D721Med (cell line): ENCODE results near the gene TNXB.
"Not testable (repeated sequence)": the region's sequence is repeated elsewhere in the genome, so short reads cannot be mapped to it uniquely, and the experiment has no call there.

Experiments
- DNase-seq: peaks from one replicate; pipeline ENCODE4 v3.0.0; 2011; ENCODE audit warnings: low spot score; ENCODE audit not compliant: insufficient read length
- FAIRE-seq: peaks from 2 replicates; lab custom pipeline; 2011; peaks lifted over from hg19 to GRCh38; lab: Jason Lieb, UNC

TNXB gene

DNA sequence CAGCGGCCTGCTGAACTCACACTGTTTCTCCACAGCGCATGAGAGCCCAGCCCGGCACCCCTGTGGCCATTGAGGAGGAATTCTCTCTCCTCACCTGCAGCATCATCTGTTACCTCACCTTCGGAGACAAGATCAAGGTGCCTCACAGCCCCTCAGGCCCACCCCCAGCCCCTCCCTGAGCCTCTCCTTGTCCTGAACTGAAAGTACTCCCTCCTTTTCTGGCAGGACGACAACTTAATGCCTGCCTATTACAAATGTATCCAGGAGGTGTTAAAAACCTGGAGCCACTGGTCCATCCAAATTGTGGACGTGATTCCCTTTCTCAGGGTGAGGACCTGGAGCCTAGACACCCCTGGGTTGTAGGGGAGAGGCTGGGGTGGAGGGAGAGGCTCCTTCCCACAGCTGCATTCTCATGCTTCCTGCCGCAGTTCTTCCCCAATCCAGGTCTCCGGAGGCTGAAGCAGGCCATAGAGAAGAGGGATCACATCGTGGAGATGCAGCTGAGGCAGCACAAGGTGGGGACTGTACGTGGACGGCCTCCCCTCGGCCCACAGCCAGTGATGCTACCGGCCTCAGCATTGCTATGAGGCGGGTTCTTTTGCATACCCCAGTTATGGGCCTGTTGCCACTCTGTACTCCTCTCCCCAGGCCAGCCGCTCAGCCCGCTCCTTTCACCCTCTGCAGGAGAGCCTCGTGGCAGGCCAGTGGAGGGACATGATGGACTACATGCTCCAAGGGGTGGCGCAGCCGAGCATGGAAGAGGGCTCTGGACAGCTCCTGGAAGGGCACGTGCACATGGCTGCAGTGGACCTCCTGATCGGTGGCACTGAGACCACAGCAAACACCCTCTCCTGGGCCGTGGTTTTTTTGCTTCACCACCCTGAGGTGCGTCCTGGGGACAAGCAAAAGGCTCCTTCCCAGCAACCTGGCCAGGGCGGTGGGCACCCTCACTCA is 69.5 kb downstream of the TNXB start:
- not testable (repeated sequence) for FAIRE-seq, DNase-seq

DNA sequence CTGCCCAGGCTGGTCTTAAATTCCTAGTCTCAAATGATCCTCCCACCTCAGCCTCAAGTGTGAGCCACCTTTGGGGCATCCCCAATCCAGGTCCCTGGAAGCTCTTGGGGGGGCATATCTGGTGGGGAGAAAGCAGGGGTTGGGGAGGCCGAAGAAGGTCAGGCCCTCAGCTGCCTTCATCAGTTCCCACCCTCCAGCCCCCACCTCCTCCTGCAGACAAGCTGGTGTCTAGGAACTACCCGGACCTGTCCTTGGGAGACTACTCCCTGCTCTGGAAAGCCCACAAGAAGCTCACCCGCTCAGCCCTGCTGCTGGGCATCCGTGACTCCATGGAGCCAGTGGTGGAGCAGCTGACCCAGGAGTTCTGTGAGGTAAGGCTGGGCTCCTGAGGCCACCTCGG is 70.3 kb downstream of the TNXB start:
- DNase-seq, FAIRE-seq: not testable (repeated sequence)

DNA sequence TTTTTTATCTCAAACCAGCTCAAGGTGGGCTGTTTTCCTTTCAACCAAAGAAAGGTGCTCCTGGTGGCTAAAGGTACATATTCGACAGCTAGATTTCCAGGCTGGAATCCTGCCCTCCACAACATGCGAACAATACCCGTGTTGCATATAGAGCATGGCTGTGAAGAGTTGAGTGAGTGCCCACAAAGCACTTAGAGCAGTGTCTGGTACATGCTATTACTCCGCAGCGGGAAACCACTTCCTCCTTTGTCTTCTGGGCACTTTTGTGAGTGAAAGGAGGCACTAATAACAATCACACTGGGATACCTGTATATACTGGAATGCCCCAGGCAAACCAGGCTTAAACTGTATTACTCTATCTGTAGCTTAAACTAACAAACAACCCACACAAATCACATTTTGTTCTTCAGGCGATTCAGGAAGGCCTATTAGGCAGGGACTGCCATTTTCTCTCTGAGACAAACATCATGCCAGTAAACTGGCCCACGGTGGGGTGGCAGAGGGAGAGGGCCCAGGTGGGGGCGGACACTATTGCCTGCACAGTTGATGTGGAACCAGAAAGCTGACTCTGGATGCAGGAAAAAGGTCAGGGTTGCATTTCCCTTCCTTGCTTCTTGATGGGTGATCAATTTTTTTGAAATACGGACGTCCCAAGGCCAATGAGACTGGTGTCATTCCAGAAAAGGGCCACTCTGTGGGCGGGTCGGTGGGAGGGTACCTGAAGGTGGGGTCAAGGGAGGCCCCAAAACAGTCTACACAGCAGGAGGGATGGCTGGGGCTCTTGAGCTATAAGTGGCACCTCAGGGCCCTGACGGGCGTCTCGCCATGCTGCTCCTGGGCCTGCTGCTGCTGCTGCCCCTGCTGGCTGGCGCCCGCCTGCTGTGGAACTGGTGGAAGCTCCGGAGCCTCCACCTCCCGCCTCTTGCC is 71.3 kb downstream of the TNXB start, which contains the start of gene CYP21A2:
Gene CYP21A2 (plus strand): TSS at position 818 of the 927 bp plus-strand sequence. CDS start 8 bp downstream, at position 826.
- not testable (repeated sequence) for FAIRE-seq, DNase-seq

DNA sequence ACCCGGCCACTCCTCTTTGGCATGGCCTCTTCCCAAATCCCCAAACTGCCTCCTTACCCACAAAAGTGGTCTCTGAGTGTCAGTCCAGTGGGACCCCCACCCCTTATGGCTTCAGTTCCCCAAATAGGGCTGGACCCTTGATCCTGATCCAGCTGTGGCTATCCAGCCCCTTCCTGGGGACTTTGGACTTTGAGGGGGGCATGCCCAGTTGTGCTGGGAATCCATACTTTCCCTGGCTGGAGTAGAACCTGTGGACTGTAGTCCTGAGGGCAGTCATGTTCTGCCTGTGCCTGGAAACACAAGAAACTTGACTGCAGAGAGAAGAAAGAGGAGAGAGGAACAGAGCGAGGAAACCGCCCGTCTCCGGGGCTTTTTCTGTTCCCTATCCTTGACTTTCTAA is 72.0 kb downstream of the TNXB start:
- not testable (repeated sequence) for DNase-seq, FAIRE-seq

DNA sequence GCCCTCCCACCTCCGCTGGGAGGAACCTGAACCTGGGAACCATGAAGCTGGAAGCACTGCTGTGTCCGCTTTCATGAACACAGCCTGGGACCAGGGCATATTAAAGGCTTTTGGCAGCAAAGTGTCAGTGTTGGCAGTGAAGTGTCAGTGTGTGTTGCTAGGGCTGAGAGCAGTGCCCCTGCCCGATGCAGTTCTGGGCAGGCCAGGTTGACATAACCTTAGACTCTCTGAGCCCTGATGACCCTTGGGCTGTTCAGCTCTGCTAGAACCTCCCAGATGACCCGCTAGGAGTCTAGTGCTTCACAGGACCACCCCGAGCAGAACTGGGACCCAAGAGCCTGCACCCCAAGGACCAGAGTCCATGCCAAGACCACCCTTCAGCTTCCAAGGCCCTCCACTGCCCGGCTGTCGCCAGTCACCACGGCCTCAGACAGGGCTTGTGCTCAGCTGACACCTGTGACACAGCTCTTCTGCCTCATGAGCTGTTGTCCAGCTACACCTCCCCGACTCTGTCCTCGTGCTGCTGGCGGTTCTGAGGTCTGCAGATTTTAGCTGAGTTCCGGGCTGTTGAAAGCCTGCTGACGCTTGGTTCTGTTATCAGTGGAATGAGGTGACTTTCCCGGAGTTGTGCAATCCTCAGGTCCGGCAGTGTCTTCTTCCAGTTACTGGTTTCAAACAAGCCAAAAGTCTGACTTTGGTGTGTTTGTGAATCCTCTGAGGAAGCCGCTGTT is 73.7 kb downstream of the TNXB start:
- not testable (repeated sequence) for FAIRE-seq, DNase-seq

DNA sequence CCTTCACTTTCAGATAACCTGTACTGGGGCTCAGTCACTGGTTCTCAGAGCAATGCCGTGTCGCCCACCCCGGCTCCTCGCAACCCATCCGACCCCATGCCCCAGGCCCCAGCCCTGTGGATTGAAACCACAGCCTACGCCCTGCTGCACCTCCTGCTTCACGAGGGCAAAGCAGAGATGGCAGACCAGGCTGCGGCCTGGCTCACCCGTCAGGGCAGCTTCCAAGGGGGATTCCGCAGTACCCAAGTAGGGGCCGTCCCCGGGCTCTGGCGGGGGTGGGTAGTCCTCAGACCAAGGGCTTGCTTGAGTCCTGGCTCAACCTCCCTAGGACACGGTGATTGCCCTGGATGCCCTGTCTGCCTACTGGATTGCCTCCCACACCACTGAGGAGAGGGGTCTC is 79.6 kb downstream of the TNXB start:
- not testable (repeated sequence) for DNase-seq, FAIRE-seq

DNA sequence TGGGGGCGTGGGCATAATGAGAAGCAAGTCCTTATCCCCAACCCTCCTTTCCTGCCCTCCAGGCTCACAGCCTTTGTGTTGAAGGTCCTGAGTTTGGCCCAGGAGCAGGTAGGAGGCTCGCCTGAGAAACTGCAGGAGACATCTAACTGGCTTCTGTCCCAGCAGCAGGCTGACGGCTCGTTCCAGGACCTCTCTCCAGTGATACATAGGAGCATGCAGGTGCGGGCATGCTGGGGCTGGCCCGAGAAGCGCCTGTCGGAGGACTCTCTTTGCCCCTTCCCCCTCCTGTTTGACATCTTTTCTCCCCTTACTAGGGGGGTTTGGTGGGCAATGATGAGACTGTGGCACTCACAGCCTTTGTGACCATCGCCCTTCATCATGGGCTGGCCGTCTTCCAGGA is 80.5 kb downstream of the TNXB start:
- not testable (repeated sequence) for FAIRE-seq

DNA sequence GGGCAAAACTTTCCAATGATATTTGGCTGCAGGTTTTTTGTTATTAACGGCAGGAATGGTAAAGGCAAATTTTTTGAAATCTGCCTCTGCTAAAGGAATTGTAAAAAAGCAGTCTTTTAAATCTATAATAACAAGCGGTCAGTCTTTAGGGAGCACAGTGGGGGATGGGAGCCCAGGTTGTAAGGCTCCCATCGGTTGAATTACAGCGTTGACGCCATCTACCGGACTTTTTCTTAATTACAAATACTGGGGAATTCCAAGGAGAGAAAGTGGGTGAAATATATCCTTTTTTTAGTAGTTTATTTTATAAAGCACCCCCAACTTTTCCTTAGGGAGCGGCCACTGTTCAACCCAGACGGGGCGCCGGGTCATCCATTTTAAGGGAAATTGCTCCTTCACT is 87.0 kb downstream of the TNXB start:
- FAIRE-seq, DNase-seq: not testable (repeated sequence)

More for the DNA sequence above, 80.5 kb downstream of the TNXB start:
- DNase-seq: not testable (repeated sequence)

DNA sequence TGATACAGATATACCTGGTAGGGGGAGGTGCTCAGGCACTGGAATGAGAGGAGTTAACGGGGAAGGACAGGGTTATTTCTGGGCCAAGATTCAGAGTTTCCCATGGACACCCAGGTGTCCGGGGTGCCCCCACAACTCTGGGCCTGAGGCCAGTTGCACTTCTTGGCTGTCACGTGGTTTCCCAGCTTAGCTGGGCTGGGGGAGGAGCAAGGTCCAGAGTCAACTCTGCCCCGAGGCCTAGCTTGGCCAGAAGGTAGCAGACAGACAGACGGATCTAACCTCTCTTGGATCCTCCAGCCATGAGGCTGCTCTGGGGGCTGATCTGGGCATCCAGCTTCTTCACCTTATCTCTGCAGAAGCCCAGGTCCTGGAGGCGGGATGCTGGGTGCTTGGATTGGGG is 94.6 kb downstream of the TNXB start, which contains the start of gene C4B:
Gene C4B (plus strand): TSS at position 249 of the 400 bp plus-strand sequence. CDS start 51 bp downstream, at position 300.
- not testable (repeated sequence) for DNase-seq, FAIRE-seq

DNA sequence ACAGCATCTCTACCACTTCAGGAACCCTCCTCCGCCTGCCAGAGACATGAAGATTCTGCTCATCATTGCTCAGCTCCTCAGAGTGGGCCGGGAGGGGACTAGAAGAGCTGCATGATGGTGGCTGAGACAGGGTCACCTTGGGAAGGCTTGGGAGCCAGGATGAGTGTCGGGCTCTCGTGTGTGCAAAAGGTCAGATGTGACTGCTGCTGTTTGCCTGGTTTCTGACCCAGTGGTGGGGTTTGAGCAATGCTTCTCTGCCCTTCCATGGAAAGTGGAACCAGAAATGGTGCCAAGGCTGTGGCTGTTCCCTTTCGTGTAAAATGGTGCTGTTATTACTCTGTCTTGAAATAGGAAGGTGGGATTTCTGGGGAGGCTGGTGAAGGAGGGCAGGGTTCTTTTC is 95.4 kb downstream of the TNXB start:
- not testable (repeated sequence) for DNase-seq, FAIRE-seq

DNA sequence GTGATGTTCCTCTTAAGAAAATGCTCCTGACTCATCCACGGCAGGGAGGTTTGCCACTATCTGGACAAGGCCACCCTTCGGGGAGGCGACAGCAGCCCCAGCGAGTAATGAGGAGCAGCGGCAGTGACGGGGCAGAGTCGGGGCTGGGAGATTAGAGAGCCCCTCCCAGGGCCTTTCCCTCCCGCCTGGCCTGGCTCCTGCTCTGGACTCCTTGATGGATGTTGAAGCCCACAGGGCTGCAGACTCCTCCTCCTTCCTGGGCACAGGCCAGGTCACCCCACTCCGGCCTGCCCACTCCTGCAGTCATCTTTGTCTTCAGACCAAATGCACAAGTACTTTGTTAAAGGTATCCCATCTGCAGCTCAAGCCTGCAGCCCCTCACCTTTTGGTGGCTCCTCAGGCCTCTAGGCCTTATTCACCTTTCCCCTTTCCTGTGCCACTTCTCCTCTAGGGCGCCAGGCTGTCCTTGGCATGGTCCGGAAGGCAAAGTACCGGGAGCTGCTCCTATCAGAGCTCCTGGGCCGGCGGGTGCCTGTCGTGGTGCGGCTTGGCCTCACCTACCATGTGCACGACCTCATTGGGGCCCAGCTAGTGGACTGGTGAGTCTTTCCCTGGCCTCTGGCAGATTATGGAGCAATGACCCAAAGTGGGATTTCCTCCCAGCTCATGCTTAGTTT is 96.1 kb downstream of the TNXB start:
- not testable (repeated sequence) for FAIRE-seq, DNase-seq

DNA sequence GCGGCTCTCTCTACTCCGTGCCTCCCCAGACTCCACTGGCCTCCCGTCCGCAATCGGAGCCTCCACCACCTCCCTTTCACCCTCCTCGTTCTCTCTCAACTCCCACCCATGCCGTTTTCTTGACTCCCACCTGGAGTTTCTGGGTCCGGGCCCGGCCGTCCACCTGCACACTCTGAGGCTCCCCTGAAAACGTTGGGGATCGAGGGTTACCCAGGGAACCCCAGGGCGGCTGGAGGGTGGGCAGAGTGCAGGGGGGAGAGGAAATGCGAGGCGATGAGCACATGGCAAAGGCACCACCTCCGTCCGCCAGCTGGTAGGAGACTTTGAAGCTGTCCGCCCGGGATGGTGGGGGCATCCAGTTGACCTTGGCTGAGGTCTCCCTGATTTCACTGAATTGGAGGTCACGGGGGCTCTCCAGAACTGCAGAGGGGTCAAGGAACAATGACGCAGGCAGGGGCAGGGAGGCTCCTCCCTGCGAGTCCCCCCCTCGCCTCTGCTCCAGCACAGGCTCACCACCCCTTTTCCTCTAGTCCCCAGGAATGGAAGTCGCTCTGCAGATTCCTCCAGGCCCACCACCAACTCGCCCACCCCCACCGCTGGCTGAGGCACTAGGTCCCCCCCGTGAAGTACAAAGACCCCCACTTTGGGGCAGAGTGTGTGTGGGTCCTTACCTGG is 98.1 kb downstream of the TNXB start:
- not testable (repeated sequence) for DNase-seq, FAIRE-seq

DNA sequence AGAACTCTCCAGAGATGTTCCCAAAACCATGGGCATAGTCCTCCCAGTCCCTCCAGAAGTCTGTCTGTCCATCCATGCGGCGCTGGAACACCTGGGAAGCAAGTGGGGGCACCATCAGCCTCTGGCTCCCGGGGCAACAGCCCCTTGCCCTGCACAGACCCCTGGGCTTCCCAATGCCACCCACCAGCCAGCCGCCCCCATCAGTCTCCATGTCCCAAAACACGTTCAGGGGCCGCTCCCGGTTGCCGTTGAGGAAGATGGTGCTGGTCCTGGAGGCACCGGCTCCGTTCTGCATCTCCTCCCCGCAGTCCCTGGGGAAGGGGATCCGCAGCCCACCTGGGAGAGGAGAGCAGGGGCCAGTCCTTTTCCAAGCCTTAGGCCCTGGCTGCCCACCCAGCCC is 99.6 kb downstream of the TNXB start:
- DNase-seq, FAIRE-seq: not testable (repeated sequence)

DNA sequence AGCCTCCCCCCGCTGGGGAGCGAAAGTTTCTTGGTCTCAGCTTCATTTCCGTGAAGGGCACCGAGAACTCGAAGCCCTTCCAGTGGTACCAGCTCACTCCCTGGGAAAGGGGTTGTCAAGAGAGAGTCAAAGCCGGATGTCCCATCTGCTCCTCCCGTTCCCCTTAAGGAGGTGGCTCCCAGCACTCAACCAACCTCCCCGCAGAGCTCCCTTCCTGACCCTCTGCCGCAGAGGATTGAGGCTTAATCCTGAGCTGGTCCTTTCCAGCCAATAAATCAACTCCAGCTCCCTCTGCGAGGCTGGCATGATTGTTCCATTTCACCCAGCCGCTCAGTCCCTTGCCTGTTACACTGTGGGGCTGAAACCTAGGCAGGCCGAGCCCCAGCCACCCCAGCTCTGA is 100.5 kb downstream of the TNXB start:
- FAIRE-seq, DNase-seq: not testable (repeated sequence)

DNA sequence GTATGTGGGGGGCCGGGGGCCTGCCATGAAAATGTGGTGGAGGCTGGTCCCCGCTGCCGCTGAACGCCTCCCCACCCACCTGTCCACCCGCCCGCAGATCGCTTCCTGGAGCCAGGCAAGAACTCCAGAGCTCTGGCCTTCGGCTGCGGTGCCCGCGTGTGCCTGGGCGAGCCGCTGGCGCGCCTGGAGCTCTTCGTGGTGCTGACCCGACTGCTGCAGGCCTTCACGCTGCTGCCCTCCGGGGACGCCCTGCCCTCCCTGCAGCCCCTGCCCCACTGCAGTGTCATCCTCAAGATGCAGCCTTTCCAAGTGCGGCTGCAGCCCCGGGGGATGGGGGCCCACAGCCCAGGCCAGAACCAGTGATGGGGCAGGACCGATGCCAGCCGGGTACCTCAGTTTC is 101.1 kb downstream of the TNXB start:
- FAIRE-seq: not testable (repeated sequence)

DNA sequence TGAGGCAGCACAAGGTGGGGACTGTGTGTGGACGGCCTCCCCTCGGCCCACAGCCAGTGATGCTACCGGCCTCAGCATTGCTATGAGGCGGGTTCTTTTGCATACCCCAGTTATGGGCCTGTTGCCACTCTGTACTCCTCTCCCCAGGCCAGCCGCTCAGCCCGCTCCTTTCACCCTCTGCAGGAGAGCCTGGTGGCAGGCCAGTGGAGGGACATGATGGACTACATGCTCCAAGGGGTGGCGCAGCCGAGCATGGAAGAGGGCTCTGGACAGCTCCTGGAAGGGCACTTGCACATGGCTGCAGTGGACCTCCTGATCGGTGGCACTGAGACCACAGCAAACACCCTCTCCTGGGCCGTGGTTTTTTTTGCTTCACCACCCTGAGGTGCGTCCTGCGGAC is 102.1 kb downstream of the TNXB start:
- DNase-seq, FAIRE-seq: not testable (repeated sequence)

More for the DNA sequence above, 101.1 kb downstream of the TNXB start:
- not testable (repeated sequence) for DNase-seq

DNA sequence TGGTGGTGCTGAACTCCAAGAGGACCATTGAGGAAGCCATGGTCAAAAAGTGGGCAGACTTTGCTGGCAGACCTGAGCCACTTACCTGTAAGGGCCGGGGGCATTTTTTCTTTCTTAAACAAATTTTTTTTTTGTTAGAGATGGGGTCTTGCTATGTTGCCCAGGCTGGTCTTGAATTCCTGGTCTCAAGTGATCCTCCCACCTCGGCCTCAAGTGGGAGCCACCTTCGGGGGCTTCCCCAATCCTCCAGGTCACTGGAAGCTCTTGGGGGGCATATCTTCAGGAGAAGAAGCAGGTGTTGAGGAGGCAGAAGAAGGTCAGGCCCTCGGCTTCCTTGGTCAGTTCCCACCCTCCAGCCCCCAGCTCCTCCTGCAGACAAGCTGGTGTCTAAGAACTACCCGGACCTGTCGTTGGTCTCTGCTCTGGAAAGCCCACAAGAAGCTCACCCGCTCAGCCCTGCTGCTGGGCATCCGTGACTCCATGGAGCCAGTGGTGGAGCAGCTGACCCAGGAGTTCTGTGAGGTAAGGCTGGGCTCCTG is 103.1 kb downstream of the TNXB start:
- DNase-seq, FAIRE-seq: not testable (repeated sequence)

DNA sequence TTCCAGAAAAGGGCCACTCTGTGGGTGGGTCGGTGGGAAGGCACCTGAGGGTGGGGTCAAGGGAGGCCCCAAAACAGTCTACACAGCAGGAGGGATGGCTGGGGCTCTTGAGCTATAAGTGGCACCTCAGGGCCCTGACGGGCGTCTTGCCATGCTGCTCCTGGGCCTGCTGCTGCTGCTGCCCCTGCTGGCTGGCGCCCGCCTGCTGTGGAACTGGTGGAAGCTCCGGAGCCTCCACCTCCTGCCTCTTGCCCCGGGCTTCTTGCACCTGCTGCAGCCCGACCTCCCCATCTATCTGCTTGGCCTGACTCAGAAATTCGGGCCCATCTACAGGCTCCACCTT is 103.6 kb downstream of the TNXB start:
- DNase-seq, FAIRE-seq: not testable (repeated sequence)
